Activated naive CD4-positive, alpha-beta T cell treated with anti-CD3 and anti-CD28 coated beads for 36 hours (primary cell): ENCODE results near the gene TP53I3. TPM values are rescaled to one million over a fixed set of nuclear protein-coding genes. Genes with fewer than 3 reads are reported as not detected.
"Not testable (repeated sequence)": the region's sequence is repeated elsewhere in the genome, so short reads cannot be mapped to it uniquely, and the experiment has no call there.

Experiments
- CTCF ChIA-PET: fragments of 350-600 bp; sonication (Branson Sonifier 250); formaldehyde crosslinking; loops from one replicate; lab custom pipeline; 2021; ENCODE audit warnings: antibody characterized with exemption; lab: Charles Lee
- DNase-seq: peaks from one replicate; pipeline ENCODE4 v3.0.0-alpha.2; 2020
- H3K27ac Mint-ChIP-seq: one replicate; pipeline ENCODE4 v1.8.0; 2021; ENCODE audit warnings: mild to moderate bottlenecking, mixed read lengths
- H3K27me3 Mint-ChIP-seq: one replicate; pipeline ENCODE4 v1.8.0; 2021; ENCODE audit warnings: low read depth, mixed read lengths
- H3K36me3 Mint-ChIP-seq: one replicate; pipeline ENCODE4 v1.8.0; 2021; ENCODE audit warnings: low read depth, mixed read lengths
- H3K4me1 Mint-ChIP-seq: one replicate; pipeline ENCODE4 v1.8.0; 2021; ENCODE audit warnings: low read depth, mixed read lengths
- H3K4me3 Mint-ChIP-seq: one replicate; pipeline ENCODE4 v1.8.0; 2021; ENCODE audit warnings: mild to moderate bottlenecking, moderate library complexity, mixed read lengths
- H3K9me3 Mint-ChIP-seq: one replicate; pipeline ENCODE4 v1.8.0; 2021; ENCODE audit warnings: mixed read lengths
- intact Hi-C: fragments of 100-400 bp; cut with micrococcal nuclease; formaldehyde crosslinking; loops from one replicate; pipeline ENCODE4 v1.15.1; 2023
- total RNA-seq, 2 experiments: library from RNA; stranded (reverse); gene quantifications; one replicate each; pipeline ENCODE4 v1.2.3, GENCODE V29; 2021

TP53I3 gene
- total RNA-seq, 2 experiments from 2014 or later: 0.60 to 0.81 TPM

GRCh38 chr2:24111407-24111901 lies 26.8 kb upstream of the TP53I3 start:
- Mint-ChIP-seq H3K27ac (no peak overlapping the region), H3K27me3 (no peaks in the 10 kb centered on the region), H3K36me3 (peaks cover 5% of the 10 kb centered on the region), H3K9me3 (peaks cover 19% of the 10 kb centered on the region), H3K4me1 (no peaks in the 10 kb centered on the region), H3K4me3 (no peak overlapping the region)
- CTCF ChIA-PET: interaction anchor here (0.6 to 1.2 kb wide), 3 partner anchors 27 to 32 kb away, joined by 3 to 5 read pairs (median 3); partner anchors contain the start of gene TP53I3
- no peak for DNase-seq
- intact Hi-C loops: no loop called here

- Mint-ChIP-seq H3K4me1 (no peaks in the 10 kb centered on the region), H3K36me3 (peaks cover 5% of the 10 kb centered on the region), H3K9me3 (peaks cover 22% of the 10 kb centered on the region), H3K4me3 (no peak overlapping the region), H3K27me3 (no peaks in the 10 kb centered on the region), H3K27ac (no peak overlapping the region)
- intact Hi-C loops: no loop called here
- CTCF ChIA-PET: interaction anchor here (0.5 to 1.2 kb wide), 2 partner anchors 27 to 701 kb away, joined by 5 read pairs; partner anchors contain the start of gene TP53I3
- DNase-seq: no peak
Measured at GRCh38 chr2:24110660-24111303, 26.1 kb upstream of the TP53I3 start.

- CTCF ChIA-PET, intact Hi-C loops, H3K4me3 Mint-ChIP-seq, H3K4me1 Mint-ChIP-seq, H3K36me3 Mint-ChIP-seq, H3K27me3 Mint-ChIP-seq, DNase-seq, H3K27ac Mint-ChIP-seq: not testable (repeated sequence)
- H3K9me3 Mint-ChIP-seq: peaks cover 22% of the 10 kb centered on the region
Measured at GRCh38 chr2:24109431-24109830, 24.8 kb upstream of the TP53I3 start.

- peaks cover 20% of the 10 kb centered on the region for H3K9me3 Mint-ChIP-seq
- peaks cover 5% of the 10 kb centered on the region for H3K36me3 Mint-ChIP-seq
- H3K27me3 Mint-ChIP-seq: no peaks in the 10 kb centered on the region
- DNase-seq: no peak
- intact Hi-C loops: no loop called here
- no peak overlapping the region for H3K4me3 Mint-ChIP-seq
- CTCF ChIA-PET: interaction anchor here (0.7 kb wide), 1 partner anchor 576 kb away, joined by 4 read pairs; no protein-coding TSS in a partner anchor
- no peaks in the 10 kb centered on the region for H3K4me1 Mint-ChIP-seq
- no peak overlapping the region for H3K27ac Mint-ChIP-seq
Measured at GRCh38 chr2:24107336-24107735, 22.7 kb upstream of the TP53I3 start.

GRCh38 chr2:24106786-24107185 lies 22.2 kb upstream of the TP53I3 start:
- Mint-ChIP-seq H3K27ac (no peak overlapping the region), H3K4me1 (no peaks in the 10 kb centered on the region), H3K36me3 (peaks cover 6% of the 10 kb centered on the region), H3K27me3 (no peaks in the 10 kb centered on the region), H3K9me3 (peaks cover 20% of the 10 kb centered on the region), H3K4me3 (no peak overlapping the region)
- CTCF ChIA-PET: interaction anchor here (0.7 to 0.9 kb wide), 2 partner anchors 22 to 577 kb away, joined by 4 read pairs; partner anchors contain the start of gene TP53I3
- no peak for DNase-seq
- intact Hi-C loops: no loop called here

GRCh38 chr2:24105816-24106215 lies 21.2 kb upstream of the TP53I3 start:
- Mint-ChIP-seq H3K4me1 (no peaks in the 10 kb centered on the region), H3K36me3 (peaks cover 7% of the 10 kb centered on the region), H3K9me3 (peaks cover 20% of the 10 kb centered on the region), H3K27me3 (no peaks in the 10 kb centered on the region), H3K27ac (no peak overlapping the region), H3K4me3 (no peak overlapping the region)
- no peak for DNase-seq
- intact Hi-C loops: no loop called here
- CTCF ChIA-PET: interaction anchor here (0.9 kb wide), 1 partner anchor 21 kb away, joined by 4 read pairs; the partner anchor contains the start of gene TP53I3

- Mint-ChIP-seq H3K4me1 (no peaks in the 10 kb centered on the region), H3K36me3 (peaks cover 9% of the 10 kb centered on the region), H3K9me3 (peaks cover 20% of the 10 kb centered on the region), H3K4me3 (no peak overlapping the region), H3K27ac (no peak overlapping the region), H3K27me3 (no peaks in the 10 kb centered on the region)
- CTCF ChIA-PET: interaction anchor here (0.5 kb wide), 1 partner anchor 165 kb away, joined by 4 read pairs; no protein-coding TSS in a partner anchor
- no peak for DNase-seq
- intact Hi-C loops: no loop called here
Measured at GRCh38 chr2:24104906-24105305, 20.3 kb upstream of the TP53I3 start.

- Mint-ChIP-seq H3K27me3 (no peaks in the 10 kb centered on the region), H3K36me3 (peaks cover 11% of the 10 kb centered on the region), H3K4me3 (no peak overlapping the region), H3K4me1 (no peaks in the 10 kb centered on the region), H3K27ac (no peak overlapping the region), H3K9me3 (peaks cover 24% of the 10 kb centered on the region)
- DNase-seq: no peak
- intact Hi-C loops: no loop called here
- CTCF ChIA-PET: no interaction called here
Measured at GRCh38 chr2:24104110-24104650, 19.5 kb upstream of the TP53I3 start.

- Mint-ChIP-seq H3K27ac (no peak overlapping the region), H3K4me1 (no peaks in the 10 kb centered on the region)
- intact Hi-C loops: no loop called here
Measured at GRCh38 chr2:24102677-24103076, 18.0 kb upstream of the TP53I3 start.

GRCh38 chr2:24101992-24102391 lies 17.4 kb upstream of the TP53I3 start:
- peaks cover 13% of the 10 kb centered on the region for H3K36me3 Mint-ChIP-seq
- H3K9me3 Mint-ChIP-seq: peaks cover 12% of the 10 kb centered on the region
- intact Hi-C loops: no loop called here
- no peak overlapping the region for H3K4me3 Mint-ChIP-seq
- CTCF ChIA-PET: no interaction called here
- H3K4me1 Mint-ChIP-seq: no peaks in the 10 kb centered on the region
- no peak for DNase-seq
- H3K27me3 Mint-ChIP-seq: no peaks in the 10 kb centered on the region
- no peak overlapping the region for H3K27ac Mint-ChIP-seq

More at GRCh38 chr2:24102677-24103076, 18.0 kb upstream of the TP53I3 start:
- peaks cover 17% of the 10 kb centered on the region for H3K9me3 Mint-ChIP-seq
- no peak for DNase-seq
- H3K36me3 Mint-ChIP-seq: peaks cover 13% of the 10 kb centered on the region
- CTCF ChIA-PET: no interaction called here
- H3K4me3 Mint-ChIP-seq: no peak overlapping the region
- no peaks in the 10 kb centered on the region for H3K27me3 Mint-ChIP-seq

GRCh38 chr2:24100732-24101131 lies 16.1 kb upstream of the TP53I3 start:
- H3K27me3 Mint-ChIP-seq, H3K4me3 Mint-ChIP-seq, H3K4me1 Mint-ChIP-seq, intact Hi-C loops, CTCF ChIA-PET, H3K9me3 Mint-ChIP-seq, DNase-seq, H3K27ac Mint-ChIP-seq: not testable (repeated sequence)
- H3K36me3 Mint-ChIP-seq: peaks cover 14% of the 10 kb centered on the region

GRCh38 chr2:24095171-24095677 lies 10.6 kb upstream of the TP53I3 start:
- H3K27ac Mint-ChIP-seq, H3K9me3 Mint-ChIP-seq, H3K4me3 Mint-ChIP-seq: not testable (repeated sequence)

More at GRCh38 chr2:24095171-24095677, 10.6 kb upstream of the TP53I3 start:
- H3K27me3 Mint-ChIP-seq, H3K36me3 Mint-ChIP-seq, DNase-seq, H3K4me1 Mint-ChIP-seq, intact Hi-C loops: not testable (repeated sequence)
- CTCF ChIA-PET: interaction anchor here (1.1 kb wide), 1 partner anchor 11 kb away, joined by 3 read pairs; the partner anchor contains the start of gene TP53I3
